ENCODE measurements around the gene TRIM71. TPM values are rescaled to one million over a fixed set of nuclear protein-coding genes. Genes with fewer than 3 reads are reported as not detected.
"Not testable (repeated sequence)": the region's sequence is repeated elsewhere in the genome, so short reads cannot be mapped to it uniquely, and the experiment has no call there.

The TRIM71 gene
- total and polyA plus RNA-seq, 2 donors, result 0.09 TPM

- WGBS, result 98% methylated on average over 21 of the region's 21 CpGs
- H3K27me3 ChIP-seq (ENCODE audit: control insufficient read depth in 2 of 2, insufficient read depth in 1 of 2, low read length in 1 of 2), result peaks cover 22 to 44% of the 10 kb centered on the region in 2 donors
- DNase-seq (ENCODE audit: low read depth in 6 of 9, low spot score in 9 of 9), result not testable (repeated sequence)
These were observed 5.9 kb downstream of the TRIM71 start for GRCh38 chr3:32823641-32824184.

DNA sequence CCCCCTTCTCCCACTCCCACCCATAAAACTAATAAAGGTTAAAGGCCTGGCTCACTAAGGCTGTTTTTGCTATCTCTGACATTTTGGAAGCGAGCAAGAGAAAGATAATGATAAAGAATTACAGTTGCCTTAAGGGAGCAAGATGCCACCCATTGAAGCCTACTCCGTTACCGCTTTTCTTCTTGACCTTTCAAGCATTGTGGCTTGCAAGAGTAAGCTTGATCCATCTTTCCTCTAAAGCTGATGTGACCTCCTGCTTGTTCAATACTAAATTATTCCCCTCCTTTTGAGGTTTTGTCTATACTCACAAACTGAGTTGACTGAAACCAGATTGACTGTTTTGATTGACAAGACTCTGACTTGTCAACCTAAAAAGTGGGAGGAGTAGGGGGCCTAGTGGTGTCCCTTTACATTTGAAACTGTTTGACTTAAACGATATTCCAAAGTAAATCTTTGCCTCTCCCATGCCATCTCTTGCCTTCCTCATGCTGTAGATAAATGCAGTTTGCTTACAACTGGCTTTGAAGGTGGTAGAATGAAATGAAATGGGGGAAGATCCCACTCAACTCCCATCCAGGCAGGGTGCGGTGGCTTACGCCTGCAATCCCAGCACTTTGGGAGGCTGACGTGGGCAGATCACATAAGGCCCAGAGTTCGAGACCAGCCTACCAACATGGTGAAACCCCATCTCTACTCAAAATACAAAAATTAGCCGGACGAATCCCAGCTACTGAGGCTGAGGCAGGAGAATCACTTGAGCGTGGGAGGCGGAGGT is 8.0 kb downstream of the TRIM71 start:
- DNase-seq (ENCODE audit: low read depth in 6 of 9, low spot score in 9 of 9), result no peak
- Histone ChIP-seq H3K36me3 (ENCODE audit: control insufficient read depth in 2 of 2, insufficient read depth in 2 of 2, low read length in 1 of 2) (no peaks in the 10 kb centered on the region), H3K9me3 (ENCODE audit: control insufficient read depth in 2 of 2, insufficient read depth in 1 of 2, low read length in 1 of 2) (no peaks in the 10 kb centered on the region), H3K4me3 (ENCODE audit: low read length in 2 of 2) (no peak overlapping the region), H3K4me1 (ENCODE audit: control insufficient read depth in 2 of 2, insufficient read depth in 2 of 2, low read length in 2 of 2) (no peaks in the 10 kb centered on the region), H3K27ac (ENCODE audit: low read depth in 1 of 2, low read length in 1 of 2) (no peak overlapping the region), H3K27me3 (ENCODE audit: control insufficient read depth in 2 of 2, insufficient read depth in 1 of 2, low read length in 1 of 2) (peaks cover 2 to 24% of the 10 kb centered on the region in 2 donors)
- 98% methylated on average over 12 of the region's 12 CpGs for WGBS

More at GRCh38 chr3:32823641-32824184, 5.9 kb downstream of the TRIM71 start:
- peaks cover 0 to 11% of the 10 kb centered on the region in 2 donors for H3K9me3 ChIP-seq (ENCODE audit: control insufficient read depth in 2 of 2, insufficient read depth in 1 of 2, low read length in 1 of 2)
- H3K36me3 ChIP-seq (ENCODE audit: control insufficient read depth in 2 of 2, insufficient read depth in 2 of 2, low read length in 1 of 2); H3K4me1 ChIP-seq (ENCODE audit: control insufficient read depth in 2 of 2, insufficient read depth in 2 of 2, low read length in 2 of 2); H3K27ac ChIP-seq (ENCODE audit: low read depth in 1 of 2, low read length in 1 of 2); H3K4me3 ChIP-seq (ENCODE audit: low read length in 2 of 2): not testable (repeated sequence)

- no peak for DNase-seq (ENCODE audit: low read depth in 6 of 9, low spot score in 9 of 9)
- Histone ChIP-seq H3K4me3 (ENCODE audit: low read length in 2 of 2) (no peak overlapping the region), H3K27ac (ENCODE audit: low read depth in 1 of 2, low read length in 1 of 2) (no peak overlapping the region), H3K36me3 (ENCODE audit: control insufficient read depth in 2 of 2, insufficient read depth in 2 of 2, low read length in 1 of 2) (no peaks in the 10 kb centered on the region), H3K4me1 (ENCODE audit: control insufficient read depth in 2 of 2, insufficient read depth in 2 of 2, low read length in 2 of 2) (no peaks in the 10 kb centered on the region), H3K9me3 (ENCODE audit: control insufficient read depth in 2 of 2, insufficient read depth in 1 of 2, low read length in 1 of 2) (no peaks in the 10 kb centered on the region), H3K27me3 (ENCODE audit: control insufficient read depth in 2 of 2, insufficient read depth in 1 of 2, low read length in 1 of 2) (no peaks in the 10 kb centered on the region)
- 99% methylated on average over 4 of the region's 4 CpGs for WGBS
These were observed 13.3 kb downstream of the TRIM71 start for GRCh38 chr3:32831062-32831461.

- no peaks in the 10 kb centered on the region for H3K27me3 ChIP-seq (ENCODE audit: control insufficient read depth in 2 of 2, insufficient read depth in 1 of 2, low read length in 1 of 2)
- WGBS, result 10% methylated on average over 2 of the region's 2 CpGs
- no peak for DNase-seq (ENCODE audit: low read depth in 6 of 9, low spot score in 9 of 9)
- no peaks in the 10 kb centered on the region for H3K36me3 ChIP-seq (ENCODE audit: control insufficient read depth in 2 of 2, insufficient read depth in 2 of 2, low read length in 1 of 2)
- no peaks in the 10 kb centered on the region for H3K4me1 ChIP-seq (ENCODE audit: control insufficient read depth in 2 of 2, insufficient read depth in 2 of 2, low read length in 2 of 2)
- H3K9me3 ChIP-seq (ENCODE audit: control insufficient read depth in 2 of 2, insufficient read depth in 1 of 2, low read length in 1 of 2), result no peaks in the 10 kb centered on the region
- no peak overlapping the region for H3K4me3 ChIP-seq (ENCODE audit: low read length in 2 of 2)
- H3K27ac ChIP-seq (ENCODE audit: low read depth in 1 of 2, low read length in 1 of 2), result no peak overlapping the region
These were observed 14.0 kb downstream of the TRIM71 start for GRCh38 chr3:32831791-32832190.

- H3K4me1 ChIP-seq (ENCODE audit: control insufficient read depth in 2 of 2, insufficient read depth in 2 of 2, low read length in 2 of 2), result no peaks in the 10 kb centered on the region
- WGBS, result 96% methylated on average over 4 of the region's 4 CpGs
- no peaks in the 10 kb centered on the region for H3K9me3 ChIP-seq (ENCODE audit: control insufficient read depth in 2 of 2, insufficient read depth in 1 of 2, low read length in 1 of 2)
- no peaks in the 10 kb centered on the region for H3K27me3 ChIP-seq (ENCODE audit: control insufficient read depth in 2 of 2, insufficient read depth in 1 of 2, low read length in 1 of 2)
- no peaks in the 10 kb centered on the region for H3K36me3 ChIP-seq (ENCODE audit: control insufficient read depth in 2 of 2, insufficient read depth in 2 of 2, low read length in 1 of 2)
- H3K27ac ChIP-seq (ENCODE audit: low read depth in 1 of 2, low read length in 1 of 2), result no peak overlapping the region
- H3K4me3 ChIP-seq (ENCODE audit: low read length in 2 of 2), result no peak overlapping the region
- no peak for DNase-seq (ENCODE audit: low read depth in 6 of 9, low spot score in 9 of 9)
These were observed 14.4 kb downstream of the TRIM71 start for GRCh38 chr3:32832193-32832592.

GRCh38 chr3:32835049-32835371 is 17.2 kb downstream of the TRIM71 start:
- Histone ChIP-seq H3K4me3 (ENCODE audit: low read length in 2 of 2) (no peak overlapping the region), H3K36me3 (ENCODE audit: control insufficient read depth in 2 of 2, insufficient read depth in 2 of 2, low read length in 1 of 2) (no peaks in the 10 kb centered on the region), H3K27ac (ENCODE audit: low read depth in 1 of 2, low read length in 1 of 2) (no peak overlapping the region), H3K27me3 (ENCODE audit: control insufficient read depth in 2 of 2, insufficient read depth in 1 of 2, low read length in 1 of 2) (no peaks in the 10 kb centered on the region), H3K9me3 (ENCODE audit: control insufficient read depth in 2 of 2, insufficient read depth in 1 of 2, low read length in 1 of 2) (no peaks in the 10 kb centered on the region), H3K4me1 (ENCODE audit: control insufficient read depth in 2 of 2, insufficient read depth in 2 of 2, low read length in 2 of 2) (no peaks in the 10 kb centered on the region)
- no peak for DNase-seq (ENCODE audit: low read depth in 6 of 9, low spot score in 9 of 9)
- 95% methylated on average over 2 of the region's 2 CpGs for WGBS

DNA sequence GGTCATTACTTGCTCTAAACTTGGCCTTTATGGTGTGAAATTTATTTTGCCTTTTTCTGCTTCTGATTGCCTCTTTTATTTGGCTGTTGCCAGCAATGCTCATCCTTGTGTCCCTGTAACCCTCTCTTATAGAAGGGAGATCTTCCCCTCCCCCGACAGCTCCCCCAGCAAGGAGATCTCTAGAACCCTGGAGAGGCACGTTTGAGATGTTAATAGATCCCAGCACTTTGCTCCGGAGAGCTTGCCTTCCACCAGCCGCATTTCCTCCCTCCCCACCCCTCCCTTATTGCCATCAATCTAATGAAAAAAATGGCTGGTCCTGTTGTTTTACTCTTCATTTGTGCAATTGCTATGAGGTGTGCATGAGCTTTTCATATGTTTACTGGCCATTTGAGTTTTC is 18.2 kb downstream of the TRIM71 start:
- WGBS, result 90% methylated on average over 4 of the region's 4 CpGs
- Histone ChIP-seq H3K4me3 (ENCODE audit: low read length in 2 of 2) (no peak overlapping the region), H3K9me3 (ENCODE audit: control insufficient read depth in 2 of 2, insufficient read depth in 1 of 2, low read length in 1 of 2) (no peaks in the 10 kb centered on the region), H3K36me3 (ENCODE audit: control insufficient read depth in 2 of 2, insufficient read depth in 2 of 2, low read length in 1 of 2) (no peaks in the 10 kb centered on the region), H3K27me3 (ENCODE audit: control insufficient read depth in 2 of 2, insufficient read depth in 1 of 2, low read length in 1 of 2) (no peaks in the 10 kb centered on the region), H3K27ac (ENCODE audit: low read depth in 1 of 2, low read length in 1 of 2) (no peak overlapping the region), H3K4me1 (ENCODE audit: control insufficient read depth in 2 of 2, insufficient read depth in 2 of 2, low read length in 2 of 2) (no peaks in the 10 kb centered on the region)
- DNase-seq (ENCODE audit: low read depth in 6 of 9, low spot score in 9 of 9), result no peak

- Histone ChIP-seq H3K9me3 (ENCODE audit: control insufficient read depth in 2 of 2, insufficient read depth in 1 of 2, low read length in 1 of 2) (no peaks in the 10 kb centered on the region), H3K27me3 (ENCODE audit: control insufficient read depth in 2 of 2, insufficient read depth in 1 of 2, low read length in 1 of 2) (no peaks in the 10 kb centered on the region), H3K4me1 (ENCODE audit: control insufficient read depth in 2 of 2, insufficient read depth in 2 of 2, low read length in 2 of 2) (no peaks in the 10 kb centered on the region), H3K36me3 (ENCODE audit: control insufficient read depth in 2 of 2, insufficient read depth in 2 of 2, low read length in 1 of 2) (no peaks in the 10 kb centered on the region), H3K4me3 (ENCODE audit: low read length in 2 of 2) (no peak overlapping the region), H3K27ac (ENCODE audit: low read depth in 1 of 2, low read length in 1 of 2) (no peak overlapping the region)
- DNase-seq (ENCODE audit: low read depth in 6 of 9, low spot score in 9 of 9), result no peak
- 92% methylated on average over 4 of the region's 4 CpGs for WGBS
These were observed 18.8 kb downstream of the TRIM71 start for GRCh38 chr3:32836601-32837000.

DNA sequence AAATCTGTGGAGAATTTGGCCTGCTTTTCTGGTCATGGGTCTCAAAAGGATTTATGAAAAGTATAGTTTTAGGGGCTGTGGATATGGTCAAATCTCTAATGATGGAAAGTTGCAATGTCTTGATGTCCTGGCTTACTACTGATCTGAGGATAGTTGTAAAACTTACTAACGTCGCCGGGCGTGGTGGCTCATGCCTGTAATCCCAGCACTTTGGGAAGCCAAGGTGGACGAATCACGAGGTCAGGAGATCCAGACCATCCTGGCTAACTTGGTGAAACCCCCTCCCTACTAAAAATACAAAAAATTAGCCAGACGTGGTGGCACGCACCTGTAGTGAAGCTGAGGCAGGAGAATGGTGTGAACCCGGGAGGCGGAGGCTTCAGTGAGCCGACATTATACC is 19.6 kb downstream of the TRIM71 start:
- WGBS, result 98% methylated on average over 11 of the region's 11 CpGs
- Histone ChIP-seq H3K27ac (ENCODE audit: low read depth in 1 of 2, low read length in 1 of 2) (no peak overlapping the region), H3K27me3 (ENCODE audit: control insufficient read depth in 2 of 2, insufficient read depth in 1 of 2, low read length in 1 of 2) (no peaks in the 10 kb centered on the region)

More for the DNA sequence above, 19.6 kb downstream of the TRIM71 start:
- DNase-seq (ENCODE audit: low read depth in 6 of 9, low spot score in 9 of 9), result no peak
- H3K4me3 ChIP-seq (ENCODE audit: low read length in 2 of 2), result no peak overlapping the region
- peaks cover 3 to 8% of the 10 kb centered on the region in 2 donors for H3K4me1 ChIP-seq (ENCODE audit: control insufficient read depth in 2 of 2, insufficient read depth in 2 of 2, low read length in 2 of 2)
- H3K9me3 ChIP-seq (ENCODE audit: control insufficient read depth in 2 of 2, insufficient read depth in 1 of 2, low read length in 1 of 2), result no peaks in the 10 kb centered on the region
- no peaks in the 10 kb centered on the region for H3K36me3 ChIP-seq (ENCODE audit: control insufficient read depth in 2 of 2, insufficient read depth in 2 of 2, low read length in 1 of 2)

All from thymus (tissue), 11 donors.